WTC11 (cell line): ENCODE data around the gene CTRL. TPM values are rescaled to one million over a fixed set of nuclear protein-coding genes. Genes with fewer than 3 reads are reported as not detected.

ENCODE experiments used
- ATAC-seq: fragments of 200-7000 bp; cut with Tn5 transposase; 2 replicates; pipeline ENCODE4 v1.10.0; 2021; ENCODE audit warnings: mild to moderate bottlenecking, moderate library complexity
- CTCF ChIA-PET: fragments of 300-600 bp; sonication (Branson Sonifier 250); formaldehyde crosslinking; loops from one replicate; lab custom pipeline; 2021; ENCODE audit warnings: antibody characterized with exemption; lab: Charles Lee
- POLR2A ChIA-PET: fragments of 350-600 bp; sonication (Branson Sonifier 250); formaldehyde crosslinking; loops from one replicate; lab custom pipeline; 2021; ENCODE audit warnings: antibody characterized with exemption; lab: Charles Lee
- DNase-seq: peaks from one replicate; pipeline ENCODE4 v3.0.0; 2021; ENCODE audit warnings: low spot score
- H3K27ac Mint-ChIP-seq: 2 replicates; pipeline ENCODE4 v1.8.0; 2021; ENCODE audit warnings: mixed read lengths
- H3K27me3 Mint-ChIP-seq: 2 replicates; pipeline ENCODE4 v1.8.0; 2021; ENCODE audit warnings: low read depth, mild to moderate bottlenecking, moderate library complexity, mixed read lengths
- H3K36me3 Mint-ChIP-seq: 2 replicates; pipeline ENCODE4 v1.8.0; 2021; ENCODE audit warnings: mixed read lengths
- H3K4me1 Mint-ChIP-seq: 2 replicates; pipeline ENCODE4 v1.8.0; 2022; ENCODE audit warnings: mixed read lengths
- H3K4me3 Mint-ChIP-seq: 2 replicates; pipeline ENCODE4 v1.8.0; 2021; ENCODE audit warnings: mild to moderate bottlenecking, moderate library complexity, mixed read lengths
- H3K9me3 Mint-ChIP-seq: 2 replicates; pipeline ENCODE4 v1.8.0; 2021; ENCODE audit warnings: mixed read lengths
- CBFB ChIP-seq: sonication (generic); formaldehyde crosslinking; IDR thresholded peaks from 2 replicates; pipeline ENCODE4 v1.8.1; 2022; ENCODE audit warnings: mild to moderate bottlenecking, low read depth, missing genetic modification reagents
- FOXP1 ChIP-seq: sonication (generic); formaldehyde crosslinking; IDR thresholded peaks from 2 replicates; pipeline ENCODE4 v1.8.0; 2022; ENCODE audit warnings: missing genetic modification reagents, mild to moderate bottlenecking, moderate library complexity, borderline replicate concordance
- HMGA2 ChIP-seq: fragments of 250-450 bp; sonication (Bioruptor Pico); IDR thresholded peaks from 2 replicates; pipeline ENCODE4 v1.4.0; 2021; ENCODE audit warnings: mild to moderate bottlenecking, moderate library complexity
- IRF2 ChIP-seq: sonication (generic); formaldehyde crosslinking; IDR thresholded peaks from 2 replicates; pipeline ENCODE4 v1.8.0; 2022; ENCODE audit warnings: low read depth, missing genetic modification reagents, borderline replicate concordance
- KAT7 ChIP-seq: sonication (generic); formaldehyde crosslinking; IDR thresholded peaks from 2 replicates; pipeline ENCODE4 v1.8.1; 2023; ENCODE audit warnings: missing genetic modification reagents, mild to moderate bottlenecking, borderline replicate concordance
- MYBL2 ChIP-seq: sonication (generic); formaldehyde crosslinking; IDR thresholded peaks from 2 replicates; pipeline ENCODE4 v1.8.1; 2023; ENCODE audit warnings: mild to moderate bottlenecking, moderate library complexity, missing genetic modification reagents
- NFYB ChIP-seq: sonication (generic); formaldehyde crosslinking; conservative IDR thresholded peaks from 2 replicates; pipeline ENCODE4 v1.8.0; 2022; ENCODE audit warnings: low read depth, missing genetic modification reagents
- NR3C1 ChIP-seq: sonication (generic); formaldehyde crosslinking; conservative IDR thresholded peaks from 2 replicates; pipeline ENCODE4 v1.8.1; 2023; ENCODE audit warnings: low read depth, mild to moderate bottlenecking, missing genetic modification reagents
- SMAD3 ChIP-seq: sonication (generic); formaldehyde crosslinking; IDR thresholded peaks from 2 replicates; pipeline ENCODE4 v1.8.0; 2022; ENCODE audit warnings: missing genetic modification reagents, mild to moderate bottlenecking, borderline replicate concordance
- SOX15 ChIP-seq: fragments of 250-450 bp; sonication (Bioruptor Pico); IDR thresholded peaks from 2 replicates; pipeline ENCODE4 v1.9.0; 2021; ENCODE audit warnings: mild to moderate bottlenecking
- ZNF423 ChIP-seq: fragments of 250-450 bp; sonication (Bioruptor Pico); IDR thresholded peaks from 2 replicates; pipeline ENCODE4 v2.1.2; 2022; ENCODE audit warnings: mild to moderate bottlenecking, moderate library complexity
- ZNF671 ChIP-seq: fragments of 250-450 bp; sonication (Bioruptor Pico); IDR thresholded peaks from 2 replicates; pipeline ENCODE4 v1.8.0; 2021; ENCODE audit warnings: mild to moderate bottlenecking
- total RNA-seq: library from RNA; stranded (reverse); gene quantifications from 3 replicates; pipeline ENCODE4 v1.2.3, GENCODE V29; 2021
- TF ChIP-seq, protein P1 (sequence below): sonication (generic); formaldehyde crosslinking; IDR thresholded peaks from 2 replicates; pipeline ENCODE4 v1.8.1; 2023; ENCODE audit warnings: mild to moderate bottlenecking, missing genetic modification reagents, moderate library complexity
- TF ChIP-seq, protein P2 (sequence below): sonication (generic); formaldehyde crosslinking; IDR thresholded peaks from 2 replicates; pipeline ENCODE4 v1.8.1; 2023; ENCODE audit warnings: mild to moderate bottlenecking, missing genetic modification reagents
- TF ChIP-seq, protein P3 (sequence below): sonication (generic); formaldehyde crosslinking; IDR thresholded peaks from 2 replicates; pipeline ENCODE4 v1.8.1; 2022; ENCODE audit warnings: low read depth, missing genetic modification reagents, borderline replicate concordance
- TF ChIP-seq, protein P4 (sequence below): fragments of 250-450 bp; sonication (Bioruptor Pico); conservative IDR thresholded peaks from 2 replicates; pipeline ENCODE4 v1.9.0; 2021; ENCODE audit warnings: mild to moderate bottlenecking
- TF ChIP-seq, protein P5 (sequence below): fragments of 200-600 bp; IDR thresholded peaks from 2 replicates; pipeline ENCODE4 v1.8.0; 2022; ENCODE audit warnings: antibody characterized with exemption
- TF ChIP-seq, protein P6 (sequence below): sonication (generic); formaldehyde crosslinking; conservative IDR thresholded peaks from 2 replicates; pipeline ENCODE4 v1.8.1; 2022; ENCODE audit warnings: mild to moderate bottlenecking, missing genetic modification reagents
- TF ChIP-seq, protein P7 (sequence below): sonication (generic); formaldehyde crosslinking; IDR thresholded peaks from 2 replicates; pipeline ENCODE4 v1.8.1; 2023; ENCODE audit warnings: mild to moderate bottlenecking, missing genetic modification reagents, moderate library complexity
- TF ChIP-seq, protein P8 (sequence below): fragments of 250-450 bp; sonication (Bioruptor Pico); IDR thresholded peaks from 2 replicates; pipeline ENCODE4 v1.9.0; 2021; ENCODE audit warnings: mild to moderate bottlenecking

The CTRL gene
- total RNA-seq, 1 experiment from 2014 or later, result 2.8 TPM

DNA sequence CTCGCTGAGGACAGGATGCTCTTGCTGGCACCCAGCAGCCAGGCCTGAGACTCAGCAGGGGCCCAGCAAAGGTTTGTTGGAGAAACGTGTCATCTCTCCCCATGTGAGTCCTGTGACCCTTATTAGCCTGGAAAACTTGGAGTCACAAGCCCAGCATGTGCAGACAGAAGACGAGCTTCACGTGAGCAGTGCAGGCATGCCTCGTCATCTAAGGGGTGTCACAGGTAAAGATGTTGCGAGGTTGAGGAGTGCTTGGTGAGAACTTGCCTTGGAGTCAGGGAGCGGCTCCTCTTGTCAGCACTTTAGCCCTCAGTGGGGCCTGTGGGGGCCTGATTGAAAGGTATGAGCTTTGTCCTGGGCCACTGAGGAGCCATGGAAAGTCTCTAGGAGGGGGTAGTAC, 2.1 kb upstream of the CTRL start:
- Mint-ChIP-seq H3K4me1 (peaks cover 23% of the 10 kb centered on the region), H3K9me3 (no peaks in the 10 kb centered on the region), H3K4me3 (no peak overlapping the region), H3K36me3 (peaks cover 6% of the 10 kb centered on the region), H3K27ac (no peak overlapping the region), H3K27me3 (no peaks in the 10 kb centered on the region)
- TF ChIP-seq, protein P1, sequence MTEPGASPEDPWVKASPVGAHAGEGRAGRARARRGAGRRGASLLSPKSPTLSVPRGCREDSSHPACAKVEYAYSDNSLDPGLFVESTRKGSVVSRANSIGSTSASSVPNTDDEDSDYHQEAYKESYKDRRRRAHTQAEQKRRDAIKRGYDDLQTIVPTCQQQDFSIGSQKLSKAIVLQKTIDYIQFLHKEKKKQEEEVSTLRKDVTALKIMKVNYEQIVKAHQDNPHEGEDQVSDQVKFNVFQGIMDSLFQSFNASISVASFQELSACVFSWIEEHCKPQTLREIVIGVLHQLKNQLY, result no peak
- TF ChIP-seq, protein P2, sequence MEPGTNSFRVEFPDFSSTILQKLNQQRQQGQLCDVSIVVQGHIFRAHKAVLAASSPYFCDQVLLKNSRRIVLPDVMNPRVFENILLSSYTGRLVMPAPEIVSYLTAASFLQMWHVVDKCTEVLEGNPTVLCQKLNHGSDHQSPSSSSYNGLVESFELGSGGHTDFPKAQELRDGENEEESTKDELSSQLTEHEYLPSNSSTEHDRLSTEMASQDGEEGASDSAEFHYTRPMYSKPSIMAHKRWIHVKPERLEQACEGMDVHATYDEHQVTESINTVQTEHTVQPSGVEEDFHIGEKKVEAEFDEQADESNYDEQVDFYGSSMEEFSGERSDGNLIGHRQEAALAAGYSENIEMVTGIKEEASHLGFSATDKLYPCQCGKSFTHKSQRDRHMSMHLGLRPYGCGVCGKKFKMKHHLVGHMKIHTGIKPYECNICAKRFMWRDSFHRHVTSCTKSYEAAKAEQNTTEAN (CRISPR knock-in tag), result no peak
- ATAC-seq, result no peak
- ChIA-PET POLR2A (interaction anchor here (0.7 to 4.7 kb wide), 2 partner anchors 41 to 49 kb away, joined by 3 to 30 read pairs; partner anchors contain the start of genes NRN1L and PSKH1), CTCF (interaction anchor here (1.0 to 4.0 kb wide), 6 partner anchors 9 to 413 kb away, joined by 3 to 52 read pairs (median 8); partner anchors contain the start of genes LCAT and NRN1L)
- DNase-seq, result no peak

DNA sequence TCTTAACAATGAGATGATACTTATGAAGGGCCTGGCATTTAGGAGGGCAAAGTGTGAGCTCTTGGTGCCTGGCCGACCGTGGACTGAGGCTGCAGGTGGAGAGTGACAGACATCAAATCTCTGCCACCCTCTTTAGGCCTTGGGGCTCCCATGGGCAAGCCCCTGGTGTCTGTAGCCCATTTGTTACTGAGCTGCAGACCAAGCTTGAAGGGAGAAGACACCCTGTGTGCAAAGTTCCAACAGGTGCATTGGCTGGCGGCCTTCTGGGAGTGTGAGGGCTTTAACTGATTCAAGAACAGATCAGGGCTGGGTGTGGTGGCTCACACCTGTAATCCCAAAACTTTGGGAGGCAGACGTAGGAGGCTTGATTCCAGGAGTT, 789 bp upstream of the CTRL start:
- ChIA-PET POLR2A (no interaction called here), CTCF (interaction anchor here (0.6 to 9.2 kb wide), 5 partner anchors 10 to 418 kb away, joined by 3 to 144 read pairs (median 4); partner anchors contain the start of gene NRN1L)
- no peaks in the 10 kb centered on the region for H3K9me3 Mint-ChIP-seq
- DNase-seq, result no peak
- H3K4me3 Mint-ChIP-seq, result no peak overlapping the region
- H3K27me3 Mint-ChIP-seq, result no peaks in the 10 kb centered on the region
- peaks cover 23% of the 10 kb centered on the region for H3K4me1 Mint-ChIP-seq
- peak overlapping the region; percentile 23; the same call in 1 of the 2 replicates for H3K27ac Mint-ChIP-seq
- ATAC-seq, result no peak
- peaks cover 6% of the 10 kb centered on the region for H3K36me3 Mint-ChIP-seq
- TF ChIP-seq, protein P3, sequence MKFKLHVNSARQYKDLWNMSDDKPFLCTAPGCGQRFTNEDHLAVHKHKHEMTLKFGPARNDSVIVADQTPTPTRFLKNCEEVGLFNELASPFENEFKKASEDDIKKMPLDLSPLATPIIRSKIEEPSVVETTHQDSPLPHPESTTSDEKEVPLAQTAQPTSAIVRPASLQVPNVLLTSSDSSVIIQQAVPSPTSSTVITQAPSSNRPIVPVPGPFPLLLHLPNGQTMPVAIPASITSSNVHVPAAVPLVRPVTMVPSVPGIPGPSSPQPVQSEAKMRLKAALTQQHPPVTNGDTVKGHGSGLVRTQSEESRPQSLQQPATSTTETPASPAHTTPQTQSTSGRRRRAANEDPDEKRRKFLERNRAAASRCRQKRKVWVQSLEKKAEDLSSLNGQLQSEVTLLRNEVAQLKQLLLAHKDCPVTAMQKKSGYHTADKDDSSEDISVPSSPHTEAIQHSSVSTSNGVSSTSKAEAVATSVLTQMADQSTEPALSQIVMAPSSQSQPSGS (CRISPR knock-in tag), result no peak
- TF ChIP-seq, protein P4, sequence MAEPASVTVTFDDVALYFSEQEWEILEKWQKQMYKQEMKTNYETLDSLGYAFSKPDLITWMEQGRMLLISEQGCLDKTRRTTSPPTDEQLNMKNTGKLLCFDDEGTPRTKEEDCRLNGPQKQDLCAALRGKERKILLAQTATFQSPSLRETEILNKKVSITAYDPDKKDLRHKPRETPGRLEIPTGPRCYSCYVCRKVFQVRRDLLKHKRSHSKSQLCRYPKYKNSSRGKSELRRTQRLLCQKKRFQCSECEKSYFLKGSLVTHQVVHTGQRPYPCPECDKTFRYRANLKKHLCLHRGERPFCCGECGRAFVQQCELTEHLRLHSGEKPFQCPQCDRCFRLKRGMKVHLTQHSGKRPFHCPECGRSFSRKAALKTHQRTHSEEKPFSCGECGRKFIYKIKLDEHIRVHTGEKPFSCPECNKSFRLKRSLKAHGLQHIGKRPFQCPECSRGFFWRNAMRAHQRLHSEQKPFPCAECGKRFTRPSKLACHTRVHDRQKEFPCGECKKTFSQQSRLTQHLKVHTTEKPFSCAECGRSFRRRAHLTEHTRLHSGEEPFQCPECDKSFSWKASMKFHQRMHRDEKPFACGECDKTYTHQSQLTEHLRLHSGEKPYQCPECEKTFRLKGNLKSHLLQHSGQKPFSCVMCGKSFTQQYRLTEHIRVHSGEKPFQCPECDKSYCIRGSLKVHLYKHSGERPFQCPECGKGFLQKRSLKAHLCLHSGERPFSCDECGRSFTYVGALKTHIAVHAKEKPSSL (CRISPR knock-in tag), result no peak
- TF ChIP-seq IRF2 (no peak), ZNF423 (CRISPR knock-in tag) (no peak), CBFB (no peak), FOXP1 (no peak), NR3C1 (CRISPR knock-in tag) (no peak), HMGA2 (no peak), ZNF671 (CRISPR knock-in tag) (no peak), KAT7 (CRISPR knock-in tag) (no peak), SMAD3 (CRISPR knock-in tag) (no peak), NFYB (CRISPR knock-in tag) (no peak), MYBL2 (CRISPR knock-in tag) (no peak), SOX15 (CRISPR knock-in tag) (no peak)
- TF ChIP-seq, protein P5, sequence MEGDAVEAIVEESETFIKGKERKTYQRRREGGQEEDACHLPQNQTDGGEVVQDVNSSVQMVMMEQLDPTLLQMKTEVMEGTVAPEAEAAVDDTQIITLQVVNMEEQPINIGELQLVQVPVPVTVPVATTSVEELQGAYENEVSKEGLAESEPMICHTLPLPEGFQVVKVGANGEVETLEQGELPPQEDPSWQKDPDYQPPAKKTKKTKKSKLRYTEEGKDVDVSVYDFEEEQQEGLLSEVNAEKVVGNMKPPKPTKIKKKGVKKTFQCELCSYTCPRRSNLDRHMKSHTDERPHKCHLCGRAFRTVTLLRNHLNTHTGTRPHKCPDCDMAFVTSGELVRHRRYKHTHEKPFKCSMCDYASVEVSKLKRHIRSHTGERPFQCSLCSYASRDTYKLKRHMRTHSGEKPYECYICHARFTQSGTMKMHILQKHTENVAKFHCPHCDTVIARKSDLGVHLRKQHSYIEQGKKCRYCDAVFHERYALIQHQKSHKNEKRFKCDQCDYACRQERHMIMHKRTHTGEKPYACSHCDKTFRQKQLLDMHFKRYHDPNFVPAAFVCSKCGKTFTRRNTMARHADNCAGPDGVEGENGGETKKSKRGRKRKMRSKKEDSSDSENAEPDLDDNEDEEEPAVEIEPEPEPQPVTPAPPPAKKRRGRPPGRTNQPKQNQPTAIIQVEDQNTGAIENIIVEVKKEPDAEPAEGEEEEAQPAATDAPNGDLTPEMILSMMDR, result no peak
- TF ChIP-seq, protein P2 (CRISPR knock-in tag), result no peak
- TF ChIP-seq, protein P6, sequence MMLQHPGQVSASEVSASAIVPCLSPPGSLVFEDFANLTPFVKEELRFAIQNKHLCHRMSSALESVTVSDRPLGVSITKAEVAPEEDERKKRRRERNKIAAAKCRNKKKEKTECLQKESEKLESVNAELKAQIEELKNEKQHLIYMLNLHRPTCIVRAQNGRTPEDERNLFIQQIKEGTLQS (CRISPR knock-in tag), result no peak
- TF ChIP-seq, protein P7, sequence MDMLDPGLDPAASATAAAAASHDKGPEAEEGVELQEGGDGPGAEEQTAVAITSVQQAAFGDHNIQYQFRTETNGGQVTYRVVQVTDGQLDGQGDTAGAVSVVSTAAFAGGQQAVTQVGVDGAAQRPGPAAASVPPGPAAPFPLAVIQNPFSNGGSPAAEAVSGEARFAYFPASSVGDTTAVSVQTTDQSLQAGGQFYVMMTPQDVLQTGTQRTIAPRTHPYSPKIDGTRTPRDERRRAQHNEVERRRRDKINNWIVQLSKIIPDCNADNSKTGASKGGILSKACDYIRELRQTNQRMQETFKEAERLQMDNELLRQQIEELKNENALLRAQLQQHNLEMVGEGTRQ (CRISPR knock-in tag), result no peak
- TF ChIP-seq, protein P8, sequence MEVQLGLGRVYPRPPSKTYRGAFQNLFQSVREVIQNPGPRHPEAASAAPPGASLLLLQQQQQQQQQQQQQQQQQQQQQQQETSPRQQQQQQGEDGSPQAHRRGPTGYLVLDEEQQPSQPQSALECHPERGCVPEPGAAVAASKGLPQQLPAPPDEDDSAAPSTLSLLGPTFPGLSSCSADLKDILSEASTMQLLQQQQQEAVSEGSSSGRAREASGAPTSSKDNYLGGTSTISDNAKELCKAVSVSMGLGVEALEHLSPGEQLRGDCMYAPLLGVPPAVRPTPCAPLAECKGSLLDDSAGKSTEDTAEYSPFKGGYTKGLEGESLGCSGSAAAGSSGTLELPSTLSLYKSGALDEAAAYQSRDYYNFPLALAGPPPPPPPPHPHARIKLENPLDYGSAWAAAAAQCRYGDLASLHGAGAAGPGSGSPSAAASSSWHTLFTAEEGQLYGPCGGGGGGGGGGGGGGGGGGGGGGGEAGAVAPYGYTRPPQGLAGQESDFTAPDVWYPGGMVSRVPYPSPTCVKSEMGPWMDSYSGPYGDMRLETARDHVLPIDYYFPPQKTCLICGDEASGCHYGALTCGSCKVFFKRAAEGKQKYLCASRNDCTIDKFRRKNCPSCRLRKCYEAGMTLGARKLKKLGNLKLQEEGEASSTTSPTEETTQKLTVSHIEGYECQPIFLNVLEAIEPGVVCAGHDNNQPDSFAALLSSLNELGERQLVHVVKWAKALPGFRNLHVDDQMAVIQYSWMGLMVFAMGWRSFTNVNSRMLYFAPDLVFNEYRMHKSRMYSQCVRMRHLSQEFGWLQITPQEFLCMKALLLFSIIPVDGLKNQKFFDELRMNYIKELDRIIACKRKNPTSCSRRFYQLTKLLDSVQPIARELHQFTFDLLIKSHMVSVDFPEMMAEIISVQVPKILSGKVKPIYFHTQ (CRISPR knock-in tag), result no peak
